WTC11 (cell line): ENCODE measurements around the gene SIK2. TPM values are rescaled to one million over a fixed set of nuclear protein-coding genes. Genes with fewer than 3 reads are reported as not detected.

Experiments used
- ATAC-seq: fragments of 200-7000 bp; cut with Tn5 transposase; 2 replicates; pipeline ENCODE4 v1.10.0; 2021; ENCODE audit warnings: mild to moderate bottlenecking, moderate library complexity
- CTCF ChIA-PET: fragments of 300-600 bp; sonication (Branson Sonifier 250); formaldehyde crosslinking; loops from one replicate; lab custom pipeline; 2021; ENCODE audit warnings: antibody characterized with exemption; lab: Charles Lee
- POLR2A ChIA-PET: fragments of 350-600 bp; sonication (Branson Sonifier 250); formaldehyde crosslinking; loops from one replicate; lab custom pipeline; 2021; ENCODE audit warnings: antibody characterized with exemption; lab: Charles Lee
- DNase-seq: peaks from one replicate; pipeline ENCODE4 v3.0.0; 2021; ENCODE audit warnings: low spot score
- H3K27ac Mint-ChIP-seq: 2 replicates; pipeline ENCODE4 v1.8.0; 2021; ENCODE audit warnings: mixed read lengths
- H3K27me3 Mint-ChIP-seq: 2 replicates; pipeline ENCODE4 v1.8.0; 2021; ENCODE audit warnings: low read depth, mild to moderate bottlenecking, moderate library complexity, mixed read lengths
- H3K36me3 Mint-ChIP-seq: 2 replicates; pipeline ENCODE4 v1.8.0; 2021; ENCODE audit warnings: mixed read lengths
- H3K4me1 Mint-ChIP-seq: 2 replicates; pipeline ENCODE4 v1.8.0; 2022; ENCODE audit warnings: mixed read lengths
- H3K4me3 Mint-ChIP-seq: 2 replicates; pipeline ENCODE4 v1.8.0; 2021; ENCODE audit warnings: mild to moderate bottlenecking, moderate library complexity, mixed read lengths
- H3K9me3 Mint-ChIP-seq: 2 replicates; pipeline ENCODE4 v1.8.0; 2021; ENCODE audit warnings: mixed read lengths
- AR ChIP-seq: fragments of 250-450 bp; sonication (Bioruptor Pico); IDR thresholded peaks from 2 replicates; pipeline ENCODE4 v1.9.0; 2021; ENCODE audit warnings: mild to moderate bottlenecking
- ATF1 ChIP-seq: sonication (generic); formaldehyde crosslinking; IDR thresholded peaks from 2 replicates; pipeline ENCODE4 v1.8.1; 2023; ENCODE audit warnings: mild to moderate bottlenecking, moderate library complexity, missing genetic modification reagents
- CBFB ChIP-seq: sonication (generic); formaldehyde crosslinking; IDR thresholded peaks from 2 replicates; pipeline ENCODE4 v1.8.1; 2022; ENCODE audit warnings: mild to moderate bottlenecking, low read depth, missing genetic modification reagents
- CREB1 ChIP-seq: sonication (generic); formaldehyde crosslinking; IDR thresholded peaks from 2 replicates; pipeline ENCODE4 v1.8.0; 2023; ENCODE audit warnings: mild to moderate bottlenecking, missing genetic modification reagents
- CREM ChIP-seq: sonication (generic); formaldehyde crosslinking; IDR thresholded peaks from 2 replicates; pipeline ENCODE4 v1.8.1; 2022; ENCODE audit warnings: mild to moderate bottlenecking, missing genetic modification reagents, moderate library complexity
- E2F1 ChIP-seq: sonication (generic); formaldehyde crosslinking; IDR thresholded peaks from 2 replicates; pipeline ENCODE4 v1.8.0; 2022; ENCODE audit warnings: mild to moderate bottlenecking, missing genetic modification reagents
- EMX1 ChIP-seq: fragments of 250-450 bp; sonication (Bioruptor Pico); IDR thresholded peaks from 2 replicates; pipeline ENCODE4 v1.8.0; 2021; ENCODE audit warnings: mild to moderate bottlenecking
- GABPB1 ChIP-seq: sonication (generic); formaldehyde crosslinking; IDR thresholded peaks from 2 replicates; pipeline ENCODE4 v1.8.1; 2023; ENCODE audit warnings: mild to moderate bottlenecking, missing genetic modification reagents
- IRF1 ChIP-seq: sonication (generic); formaldehyde crosslinking; IDR thresholded peaks from 2 replicates; pipeline ENCODE4 v1.8.0; 2023; ENCODE audit warnings: missing genetic modification reagents
- IRF2 ChIP-seq: sonication (generic); formaldehyde crosslinking; IDR thresholded peaks from 2 replicates; pipeline ENCODE4 v1.8.0; 2022; ENCODE audit warnings: low read depth, missing genetic modification reagents, borderline replicate concordance
- JAZF1 ChIP-seq: fragments of 250-450 bp; sonication (Bioruptor Pico); IDR thresholded peaks from 2 replicates; pipeline ENCODE4 v1.9.0; 2021; ENCODE audit warnings: moderate library complexity, mild to moderate bottlenecking, inconsistent platforms
- MAX ChIP-seq: sonication (generic); formaldehyde crosslinking; IDR thresholded peaks from 2 replicates; pipeline ENCODE4 v1.8.0; 2022; ENCODE audit warnings: mild to moderate bottlenecking, missing genetic modification reagents
- NR1H2 ChIP-seq: sonication (generic); formaldehyde crosslinking; IDR thresholded peaks from 2 replicates; pipeline ENCODE4 v1.9.0; 2021; ENCODE audit warnings: mild to moderate bottlenecking, moderate library complexity, missing genetic modification reagents
- NR3C1 ChIP-seq: sonication (generic); formaldehyde crosslinking; conservative IDR thresholded peaks from 2 replicates; pipeline ENCODE4 v1.8.1; 2023; ENCODE audit warnings: low read depth, mild to moderate bottlenecking, missing genetic modification reagents
- PRRX2 ChIP-seq: fragments of 250-450 bp; sonication (Bioruptor Pico); IDR thresholded peaks from 2 replicates; pipeline ENCODE4 v1.8.0; 2021; ENCODE audit warnings: mild to moderate bottlenecking
- RORB ChIP-seq: fragments of 250-450 bp; sonication (Bioruptor Pico); IDR thresholded peaks from 2 replicates; pipeline ENCODE4 v1.9.0; 2021; ENCODE audit warnings: mild to moderate bottlenecking
- SMAD4 ChIP-seq: sonication (generic); formaldehyde crosslinking; IDR thresholded peaks from 2 replicates; pipeline ENCODE4 v1.8.0; 2022; ENCODE audit warnings: mild to moderate bottlenecking, missing genetic modification reagents
- TEAD1 ChIP-seq: sonication (generic); formaldehyde crosslinking; IDR thresholded peaks from 2 replicates; pipeline ENCODE4 v1.8.0; 2022; ENCODE audit warnings: mild to moderate bottlenecking, missing genetic modification reagents
- ZNF121 ChIP-seq: sonication (generic); formaldehyde crosslinking; IDR thresholded peaks from 2 replicates; pipeline ENCODE4 v1.8.0; 2023; ENCODE audit warnings: missing genetic modification reagents
- ZNF396 ChIP-seq: fragments of 250-450 bp; sonication (Bioruptor Pico); IDR thresholded peaks from 2 replicates; pipeline ENCODE4 v1.8.0; 2021; ENCODE audit warnings: mild to moderate bottlenecking, moderate library complexity, borderline replicate concordance
- ZNF423 ChIP-seq: fragments of 250-450 bp; sonication (Bioruptor Pico); IDR thresholded peaks from 2 replicates; pipeline ENCODE4 v2.1.2; 2022; ENCODE audit warnings: mild to moderate bottlenecking, moderate library complexity
- ZNF512 ChIP-seq: sonication (generic); formaldehyde crosslinking; IDR thresholded peaks from 2 replicates; pipeline ENCODE4 v1.8.1; 2022; ENCODE audit warnings: missing genetic modification reagents, borderline replicate concordance
- total RNA-seq: library from RNA; stranded (reverse); gene quantifications from 3 replicates; pipeline ENCODE4 v1.2.3, GENCODE V29; 2021
- TF ChIP-seq, protein P1 (sequence below): fragments of 250-450 bp; sonication (Bioruptor Pico); IDR thresholded peaks from 2 replicates; pipeline ENCODE4 v1.9.0; 2021; ENCODE audit warnings: mild to moderate bottlenecking
- TF ChIP-seq, protein P2 (sequence below): fragments of 250-450 bp; sonication (Bioruptor Pico); IDR thresholded peaks from 2 replicates; pipeline ENCODE4 v1.8.0; 2021; ENCODE audit warnings: mild to moderate bottlenecking

Gene SIK2
- total RNA-seq, 1 experiment from 2014 or later, result 7.2 TPM

GRCh38 chr11:111736181-111736590, 133.9 kb downstream of the SIK2 start:
- no peaks in the 10 kb centered on the region for H3K9me3 Mint-ChIP-seq
- CTCF ChIA-PET, result no interaction called here
- H3K27me3 Mint-ChIP-seq, result no peaks in the 10 kb centered on the region
- DNase-seq, result no peak
- peaks cover 2% of the 10 kb centered on the region; the same call in 1 of the 2 replicates for H3K4me1 Mint-ChIP-seq
- no peak for ATAC-seq
- H3K4me3 Mint-ChIP-seq, result no peak overlapping the region
- POLR2A ChIA-PET, result no interaction called here
- peaks cover 12% of the 10 kb centered on the region for H3K36me3 Mint-ChIP-seq
- H3K27ac Mint-ChIP-seq, result peak overlapping the region; percentile 41; the same call in 1 of the 2 replicates
- TF ChIP-seq NR1H2 (CRISPR knock-in tag), result no peak
- no peak for TF ChIP-seq SMAD4 (CRISPR knock-in tag)
- no peak for TF ChIP-seq ZNF396 (CRISPR knock-in tag)
- no peak for TF ChIP-seq EMX1
- no peak for TF ChIP-seq JAZF1 (CRISPR knock-in tag)
- no peak for TF ChIP-seq CBFB (CRISPR knock-in tag)
- TF ChIP-seq GABPB1 (CRISPR knock-in tag), result no peak
- no peak for TF ChIP-seq RORB
- TF ChIP-seq CREM, result no peak
- TF ChIP-seq, protein P1, sequence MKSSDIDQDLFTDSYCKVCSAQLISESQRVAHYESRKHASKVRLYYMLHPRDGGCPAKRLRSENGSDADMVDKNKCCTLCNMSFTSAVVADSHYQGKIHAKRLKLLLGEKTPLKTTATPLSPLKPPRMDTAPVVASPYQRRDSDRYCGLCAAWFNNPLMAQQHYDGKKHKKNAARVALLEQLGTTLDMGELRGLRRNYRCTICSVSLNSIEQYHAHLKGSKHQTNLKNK, result no peak
- TF ChIP-seq CREB1 (CRISPR knock-in tag), result no peak
- TF ChIP-seq TEAD1, result no peak
- TF ChIP-seq IRF2, result no peak
- no peak for TF ChIP-seq ZNF423 (CRISPR knock-in tag)
- TF ChIP-seq MAX, result no peak
- TF ChIP-seq, all 79 proteins: peak for 0

DNA sequence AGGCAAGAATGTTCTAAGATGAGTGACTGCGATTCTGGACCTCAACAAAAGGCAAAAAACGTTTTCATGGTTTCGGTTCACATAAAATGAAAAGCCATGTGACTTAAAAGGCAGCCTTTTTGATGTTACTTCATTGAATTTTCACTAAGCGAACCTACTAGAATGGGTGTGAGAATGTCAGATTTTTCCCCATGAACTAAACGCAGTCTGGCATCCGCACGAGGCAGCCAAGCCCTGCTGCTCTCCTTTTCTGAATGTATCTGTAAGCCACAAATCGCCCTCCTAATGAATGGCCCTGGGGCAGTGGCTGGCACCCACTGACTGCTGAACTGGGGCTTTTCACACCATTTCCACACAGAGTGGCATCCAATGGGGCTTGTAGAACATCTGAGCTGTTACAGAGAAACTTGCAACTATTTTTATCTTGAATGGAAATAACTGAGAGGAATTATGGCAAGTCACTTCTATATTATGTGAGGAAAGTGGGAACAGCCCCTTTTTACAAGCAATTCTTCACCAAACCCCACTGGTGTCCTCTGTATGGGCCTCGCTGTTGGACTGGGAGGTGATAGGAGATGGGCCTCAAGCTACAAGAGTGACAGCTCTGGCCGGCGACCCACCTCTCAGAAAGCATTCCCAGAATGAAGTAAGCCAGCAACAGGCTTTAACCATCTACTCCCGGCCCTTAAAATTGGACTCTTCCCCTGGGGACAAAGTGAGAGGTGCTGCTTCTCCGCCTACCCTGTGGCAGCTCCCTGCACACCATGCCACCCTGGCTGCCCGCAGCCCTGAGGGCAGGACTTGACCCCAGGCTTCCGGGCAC, 134.6 kb downstream of the SIK2 start:
- DNase-seq (no peak), ATAC-seq (no peak)
- CTCF ChIA-PET, result no interaction called here
- no peak overlapping the region for H3K4me3 Mint-ChIP-seq
- H3K27me3 Mint-ChIP-seq, result no peaks in the 10 kb centered on the region
- peaks cover 2% of the 10 kb centered on the region; the same call in 1 of the 2 replicates for H3K4me1 Mint-ChIP-seq
- no peaks in the 10 kb centered on the region for H3K9me3 Mint-ChIP-seq
- H3K27ac Mint-ChIP-seq, result peak overlapping the region; percentile 41; the same call in 1 of the 2 replicates
- peaks cover 19% of the 10 kb centered on the region for H3K36me3 Mint-ChIP-seq
- POLR2A ChIA-PET, result interaction anchor here (0.9 kb wide), 1 partner anchor 197 kb away, joined by 3 read pairs; no protein-coding TSS in a partner anchor
- TF ChIP-seq GABPB1 (CRISPR knock-in tag) (no peak), ZNF512 (CRISPR knock-in tag) (no peak), TEAD1 (no peak), NR3C1 (CRISPR knock-in tag) (no peak), JAZF1 (CRISPR knock-in tag) (no peak), E2F1 (CRISPR knock-in tag) (no peak), PRRX2 (CRISPR knock-in tag) (no peak), IRF1 (no peak), AR (CRISPR knock-in tag) (no peak), ZNF121 (CRISPR knock-in tag) (no peak), ATF1 (CRISPR knock-in tag) (no peak)
- TF ChIP-seq, protein P2, sequence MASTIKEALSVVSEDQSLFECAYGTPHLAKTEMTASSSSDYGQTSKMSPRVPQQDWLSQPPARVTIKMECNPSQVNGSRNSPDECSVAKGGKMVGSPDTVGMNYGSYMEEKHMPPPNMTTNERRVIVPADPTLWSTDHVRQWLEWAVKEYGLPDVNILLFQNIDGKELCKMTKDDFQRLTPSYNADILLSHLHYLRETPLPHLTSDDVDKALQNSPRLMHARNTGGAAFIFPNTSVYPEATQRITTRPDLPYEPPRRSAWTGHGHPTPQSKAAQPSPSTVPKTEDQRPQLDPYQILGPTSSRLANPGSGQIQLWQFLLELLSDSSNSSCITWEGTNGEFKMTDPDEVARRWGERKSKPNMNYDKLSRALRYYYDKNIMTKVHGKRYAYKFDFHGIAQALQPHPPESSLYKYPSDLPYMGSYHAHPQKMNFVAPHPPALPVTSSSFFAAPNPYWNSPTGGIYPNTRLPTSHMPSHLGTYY (CRISPR knock-in tag), result no peak
